MM.1S (cell line): ENCODE data around the gene TNIP1.

Experiments used
- DNase-seq: peaks from one replicate; pipeline ENCODE4 v3.0.0-alpha.2; 2015
- H2AFZ ChIP-seq: fragments of 300-600 bp; sonication (generic); 2 replicates; pipeline ENCODE4 v1.6.0; 2016; ENCODE audit warnings: antibody characterized with exemption, low read length
- H3F3A ChIP-seq: fragments of 300-600 bp; sonication (generic); 2 replicates; pipeline ENCODE4 v1.6.1; 2016; ENCODE audit warnings: mild to moderate bottlenecking, antibody characterized with exemption, low read length, moderate library complexity, mixed read lengths; ENCODE audit not compliant: insufficient read depth
- H3K27ac ChIP-seq: fragments of 300-600 bp; sonication (generic); 2 replicates; pipeline ENCODE4 v1.5.1; 2016; ENCODE audit warnings: mild to moderate bottlenecking, low read length
- H3K27me3 ChIP-seq: fragments of 300-600 bp; sonication (generic); replicated peaks from 2 replicates; pipeline ENCODE4 v1.6.0; 2016; ENCODE audit warnings: low read length; ENCODE audit not compliant: insufficient read depth
- H3K36me3 ChIP-seq: fragments of 300-600 bp; sonication (generic); replicated peaks from 2 replicates; pipeline ENCODE4 v1.6.1; 2016; ENCODE audit warnings: mild to moderate bottlenecking, low read length, mixed read lengths; ENCODE audit not compliant: insufficient read depth
- H3K4me1 ChIP-seq: fragments of 300-600 bp; sonication (generic); 2 replicates; pipeline ENCODE4 v1.6.1; 2016; ENCODE audit warnings: low read length, mixed read lengths
- H3K4me2 ChIP-seq: fragments of 300-600 bp; sonication (generic); 2 replicates; pipeline ENCODE4 v1.6.0; 2016; ENCODE audit warnings: low read depth, low read length
- H3K4me3 ChIP-seq: fragments of 300-600 bp; sonication (generic); 2 replicates; pipeline ENCODE4 v1.5.1; 2016; ENCODE audit warnings: low read length, mixed read lengths
- H3K79me2 ChIP-seq: fragments of 300-600 bp; sonication (generic); 2 replicates; pipeline ENCODE4 v1.6.1; 2016; ENCODE audit warnings: mixed run types, low read length, mixed read lengths
- H3K9ac ChIP-seq: fragments of 300-600 bp; sonication (generic); 2 replicates; pipeline ENCODE4 v1.6.1; 2016; ENCODE audit warnings: low read length, mixed read lengths
- H3K9me2 ChIP-seq: fragments of 300-600 bp; sonication (generic); replicated peaks from 2 replicates; pipeline ENCODE4 v1.6.1; 2016; ENCODE audit warnings: mild to moderate bottlenecking, low read length, mixed read lengths; ENCODE audit not compliant: insufficient read depth
- H3K9me3 ChIP-seq: fragments of 300-600 bp; sonication (generic); replicated peaks from 2 replicates; pipeline ENCODE4 v1.6.1; 2016; ENCODE audit warnings: mild to moderate bottlenecking, low read length, mixed read lengths; ENCODE audit not compliant: insufficient read depth
- H4K20me1 ChIP-seq: fragments of 300-600 bp; sonication (generic); 2 replicates; pipeline ENCODE4 v1.6.1; 2016; ENCODE audit warnings: mild to moderate bottlenecking, low read length, moderate library complexity, mixed read lengths; ENCODE audit not compliant: insufficient read depth
- EZH2 ChIP-seq: fragments of 300-600 bp; sonication (generic); optimal IDR thresholded peaks from 2 replicates; pipeline ENCODE3; 2017; ENCODE audit warnings: low read depth, mild to moderate bottlenecking, antibody characterized with exemption, low read length, mixed read lengths
- EZH2phosphoT487 ChIP-seq: fragments of 300-600 bp; sonication (generic); IDR thresholded peaks from 2 replicates; pipeline ENCODE4 v1.6.1; 2018; ENCODE audit warnings: antibody characterized with exemption, low read length
- TF ChIP-seq, protein P1 (sequence below): fragments of 300-600 bp; sonication (generic); IDR thresholded peaks from 2 replicates; pipeline ENCODE4 v1.5.1; 2016; ENCODE audit warnings: antibody characterized with exemption, low read length, mixed read lengths

TNIP1 gene

GRCh38 chr5:150993422-150993821 lies 87.4 kb downstream of the TNIP1 start:
- Histone ChIP-seq H3K4me2 (no peak overlapping the region), H3K36me3 (no peaks in the 10 kb centered on the region), H3K9me2 (no peaks in the 10 kb centered on the region), H3F3A (no peaks in the 10 kb centered on the region), H3K27ac (no peak overlapping the region), H3K9me3 (no peaks in the 10 kb centered on the region), H3K4me1 (no peaks in the 10 kb centered on the region), H3K9ac (no peak overlapping the region), H3K4me3 (no peak overlapping the region), H2AFZ (no peak overlapping the region), H3K79me2 (no peaks in the 10 kb centered on the region), H4K20me1 (no peaks in the 10 kb centered on the region), H3K27me3 (no peaks in the 10 kb centered on the region)
- no peak for DNase-seq
- TF ChIP-seq, protein P1, sequence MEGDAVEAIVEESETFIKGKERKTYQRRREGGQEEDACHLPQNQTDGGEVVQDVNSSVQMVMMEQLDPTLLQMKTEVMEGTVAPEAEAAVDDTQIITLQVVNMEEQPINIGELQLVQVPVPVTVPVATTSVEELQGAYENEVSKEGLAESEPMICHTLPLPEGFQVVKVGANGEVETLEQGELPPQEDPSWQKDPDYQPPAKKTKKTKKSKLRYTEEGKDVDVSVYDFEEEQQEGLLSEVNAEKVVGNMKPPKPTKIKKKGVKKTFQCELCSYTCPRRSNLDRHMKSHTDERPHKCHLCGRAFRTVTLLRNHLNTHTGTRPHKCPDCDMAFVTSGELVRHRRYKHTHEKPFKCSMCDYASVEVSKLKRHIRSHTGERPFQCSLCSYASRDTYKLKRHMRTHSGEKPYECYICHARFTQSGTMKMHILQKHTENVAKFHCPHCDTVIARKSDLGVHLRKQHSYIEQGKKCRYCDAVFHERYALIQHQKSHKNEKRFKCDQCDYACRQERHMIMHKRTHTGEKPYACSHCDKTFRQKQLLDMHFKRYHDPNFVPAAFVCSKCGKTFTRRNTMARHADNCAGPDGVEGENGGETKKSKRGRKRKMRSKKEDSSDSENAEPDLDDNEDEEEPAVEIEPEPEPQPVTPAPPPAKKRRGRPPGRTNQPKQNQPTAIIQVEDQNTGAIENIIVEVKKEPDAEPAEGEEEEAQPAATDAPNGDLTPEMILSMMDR: no peak
- no peak for TF ChIP-seq EZH2
- no peak for TF ChIP-seq EZH2phosphoT487

- Histone ChIP-seq H3K9me2 (no peaks in the 10 kb centered on the region), H3K79me2 (no peaks in the 10 kb centered on the region), H3K36me3 (no peaks in the 10 kb centered on the region), H3K9me3 (no peaks in the 10 kb centered on the region), H3F3A (no peaks in the 10 kb centered on the region), H3K4me2 (no peak overlapping the region), H3K9ac (no peak overlapping the region), H3K4me3 (no peak overlapping the region), H4K20me1 (no peaks in the 10 kb centered on the region), H3K4me1 (no peaks in the 10 kb centered on the region), H3K27me3 (no peaks in the 10 kb centered on the region), H3K27ac (no peak overlapping the region), H2AFZ (no peak overlapping the region)
- no peak for DNase-seq
- TF ChIP-seq EZH2phosphoT487 (no peak), EZH2 (no peak)
- TF ChIP-seq, protein P1: no peak
Measured at GRCh38 chr5:150992705-150993104, 88.1 kb downstream of the TNIP1 start.

DNA sequence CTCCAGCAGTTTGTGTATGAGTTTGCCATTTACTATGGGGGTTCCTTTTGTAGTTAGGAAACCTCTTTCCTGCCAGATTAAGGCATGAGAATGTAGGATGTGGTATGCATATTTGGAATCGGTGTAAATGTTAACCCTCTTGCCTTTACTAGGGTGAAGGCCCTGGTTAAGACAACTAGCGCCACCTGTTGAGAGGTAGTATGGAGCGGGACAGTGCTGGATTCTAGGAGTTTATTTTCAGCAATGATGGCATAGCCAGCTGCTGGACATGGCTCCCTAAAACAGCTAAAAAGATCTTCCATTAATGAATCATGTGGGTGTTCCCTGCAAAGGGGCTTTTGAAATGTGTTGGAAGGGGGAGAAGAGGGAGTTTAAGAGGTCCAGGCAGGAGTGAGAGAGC lies 91.1 kb downstream of the TNIP1 start:
- Histone ChIP-seq H3K4me2 (no peak overlapping the region), H3K4me1 (no peaks in the 10 kb centered on the region), H3K36me3 (no peaks in the 10 kb centered on the region), H3K27ac (no peak overlapping the region), H3F3A (no peaks in the 10 kb centered on the region), H3K79me2 (no peaks in the 10 kb centered on the region), H3K9ac (no peak overlapping the region), H3K4me3 (no peak overlapping the region), H4K20me1 (no peaks in the 10 kb centered on the region), H3K9me3 (no peaks in the 10 kb centered on the region), H2AFZ (no peak overlapping the region), H3K27me3 (no peaks in the 10 kb centered on the region), H3K9me2 (no peaks in the 10 kb centered on the region)
- DNase-seq: no peak
- TF ChIP-seq EZH2phosphoT487: no peak
- TF ChIP-seq EZH2: no peak
- TF ChIP-seq, protein P1: peak; percentile 29; the same call in 1 of the 2 replicates
